Measurements from ENCODE around the gene CCDC43.
"Not testable (repeated sequence)": the region's sequence is repeated elsewhere in the genome, so short reads cannot be mapped to it uniquely, and the experiment has no call there.

Gene CCDC43

GRCh38 chr17:44688675-44689476 lies 700 bp downstream of the CCDC43 start:
- TF ChIP-seq, protein P1, sequence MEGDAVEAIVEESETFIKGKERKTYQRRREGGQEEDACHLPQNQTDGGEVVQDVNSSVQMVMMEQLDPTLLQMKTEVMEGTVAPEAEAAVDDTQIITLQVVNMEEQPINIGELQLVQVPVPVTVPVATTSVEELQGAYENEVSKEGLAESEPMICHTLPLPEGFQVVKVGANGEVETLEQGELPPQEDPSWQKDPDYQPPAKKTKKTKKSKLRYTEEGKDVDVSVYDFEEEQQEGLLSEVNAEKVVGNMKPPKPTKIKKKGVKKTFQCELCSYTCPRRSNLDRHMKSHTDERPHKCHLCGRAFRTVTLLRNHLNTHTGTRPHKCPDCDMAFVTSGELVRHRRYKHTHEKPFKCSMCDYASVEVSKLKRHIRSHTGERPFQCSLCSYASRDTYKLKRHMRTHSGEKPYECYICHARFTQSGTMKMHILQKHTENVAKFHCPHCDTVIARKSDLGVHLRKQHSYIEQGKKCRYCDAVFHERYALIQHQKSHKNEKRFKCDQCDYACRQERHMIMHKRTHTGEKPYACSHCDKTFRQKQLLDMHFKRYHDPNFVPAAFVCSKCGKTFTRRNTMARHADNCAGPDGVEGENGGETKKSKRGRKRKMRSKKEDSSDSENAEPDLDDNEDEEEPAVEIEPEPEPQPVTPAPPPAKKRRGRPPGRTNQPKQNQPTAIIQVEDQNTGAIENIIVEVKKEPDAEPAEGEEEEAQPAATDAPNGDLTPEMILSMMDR (conservative IDR thresholded peaks at IDR 0.05; ENCODE audit: low read depth, low read length) = no peak
- peak overlapping the region; percentile 98 for H3K4me3 ChIP-seq (ENCODE audit: low read depth, low read length)
- DNase-seq (ENCODE audit: low read depth) = peak; percentile 5

GRCh38 chr17:44688200-44688599 lies 1.4 kb downstream of the CCDC43 start:
- TF ChIP-seq, protein P1 (conservative IDR thresholded peaks at IDR 0.05; ENCODE audit: low read depth, low read length) = no peak

GRCh38 chr17:44687756-44688155 lies 1.8 kb downstream of the CCDC43 start:
- no peak overlapping the region for H3K4me3 ChIP-seq (ENCODE audit: low read depth, low read length)
- TF ChIP-seq, protein P1 (conservative IDR thresholded peaks at IDR 0.05; ENCODE audit: low read depth, low read length) = no peak
- no peak for DNase-seq (ENCODE audit: low read depth)

More at GRCh38 chr17:44688200-44688599, 1.4 kb downstream of the CCDC43 start:
- H3K4me3 ChIP-seq (ENCODE audit: low read depth, low read length) = no peak overlapping the region
- DNase-seq (ENCODE audit: low read depth) = no peak

- H3K4me3 ChIP-seq (ENCODE audit: low read depth, low read length); DNase-seq (ENCODE audit: low read depth): not testable (repeated sequence)
Measured at GRCh38 chr17:44683303-44683702, 6.3 kb downstream of the CCDC43 start.

DNA sequence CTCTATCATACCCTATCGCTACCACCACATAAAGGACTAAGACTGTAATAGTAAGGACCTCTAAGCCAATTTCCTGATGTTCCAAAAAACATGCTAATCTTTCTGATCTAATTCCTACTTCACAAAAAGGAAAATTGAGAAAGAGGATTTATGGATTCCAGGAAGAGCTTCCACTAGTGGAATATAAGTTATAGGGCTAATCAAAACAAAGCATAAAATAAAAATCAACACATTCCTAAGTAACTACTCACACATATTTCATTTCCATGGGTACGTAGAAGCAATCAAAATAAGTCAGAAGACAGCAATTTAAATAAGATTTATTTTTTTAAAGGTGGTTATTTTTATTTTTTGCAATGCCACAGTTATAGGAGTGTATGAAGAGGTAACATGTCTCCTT lies 12.4 kb downstream of the CCDC43 start:
- TF ChIP-seq, protein P1 (conservative IDR thresholded peaks at IDR 0.05; ENCODE audit: low read depth, low read length) = no peak
- no peak overlapping the region for H3K4me3 ChIP-seq (ENCODE audit: low read depth, low read length)
- peak; percentile 34 for DNase-seq (ENCODE audit: low read depth)

DNA sequence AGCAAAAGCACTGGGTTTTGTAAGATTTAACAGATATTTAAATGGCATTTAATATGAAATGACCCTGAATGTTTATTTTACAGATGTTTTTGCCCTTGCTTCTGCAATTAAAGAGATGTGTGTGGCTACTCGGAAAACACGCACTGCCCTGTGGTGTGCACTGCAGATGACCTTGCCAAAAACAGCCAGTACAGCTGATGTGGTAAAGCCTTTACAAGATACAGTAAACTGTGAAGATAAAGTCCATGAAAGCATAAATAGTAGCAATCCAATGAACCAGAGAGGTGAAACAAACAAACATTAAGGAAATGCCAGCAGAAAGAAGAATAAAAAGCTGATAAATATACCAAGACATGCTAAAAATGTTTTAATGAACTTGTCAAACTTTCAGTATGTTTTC lies 15.7 kb downstream of the CCDC43 start:
- no peak overlapping the region for H3K4me3 ChIP-seq (ENCODE audit: low read depth, low read length)
- no peak for DNase-seq (ENCODE audit: low read depth)
- TF ChIP-seq, protein P1 (conservative IDR thresholded peaks at IDR 0.05; ENCODE audit: low read depth, low read length) = no peak

DNA sequence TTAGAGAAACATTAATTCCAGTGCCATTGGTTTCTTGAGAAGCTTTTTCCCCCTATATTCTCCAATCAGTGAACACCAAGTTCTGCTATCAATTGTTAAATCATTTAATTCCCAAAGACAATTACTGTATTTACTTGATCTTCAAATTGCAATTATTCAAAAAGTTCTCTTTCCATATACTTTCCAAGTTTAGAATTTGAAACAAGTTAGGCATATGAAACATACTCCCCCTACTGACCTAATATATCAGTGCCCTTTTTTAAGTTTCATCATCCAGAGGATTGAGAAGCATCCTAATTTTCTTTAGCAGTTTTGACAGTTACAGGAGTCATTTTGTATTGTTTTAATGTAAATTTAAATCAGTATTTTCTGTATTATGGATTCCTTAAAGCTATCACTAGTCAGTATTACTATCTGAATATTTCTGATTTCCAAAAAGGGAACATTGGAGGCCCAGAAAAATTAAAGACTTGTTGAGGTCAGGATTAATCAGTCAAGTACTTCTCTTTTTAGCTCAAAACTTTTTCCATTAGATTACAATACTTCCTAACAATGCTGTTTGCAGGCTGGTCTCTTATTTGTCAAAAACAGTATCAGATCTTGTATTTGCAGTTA lies 17.0 kb downstream of the CCDC43 start:
- DNase-seq (ENCODE audit: low read depth) = peak; percentile 58
- H3K4me3 ChIP-seq (ENCODE audit: low read depth, low read length) = no peak overlapping the region
- TF ChIP-seq, protein P1 (conservative IDR thresholded peaks at IDR 0.05; ENCODE audit: low read depth, low read length) = peak; percentile 65
